Mucosa of gallbladder (tissue), 1 donor: ENCODE results near the gene CDKN2AIP. TPM values are rescaled to one million over a fixed set of nuclear protein-coding genes. Genes with fewer than 3 reads are reported as not detected.
"Not testable (repeated sequence)": the region's sequence is repeated elsewhere in the genome, so short reads cannot be mapped to it uniquely, and the experiment has no call there.

Source experiments
- DNase-seq: peaks from one replicate; pipeline ENCODE4 v3.0.0-alpha.2; 2020; ENCODE audit warnings: low spot score
- total RNA-seq: library from RNA; stranded (reverse); gene quantifications from one replicate; pipeline ENCODE4 v1.2.1, GENCODE V29; 2021
- donor health status: DM: no; HTN: no; CAD: no.

CDKN2AIP gene
- total RNA-seq, 1 donor from 2014 or later, result 19.1 TPM

DNA sequence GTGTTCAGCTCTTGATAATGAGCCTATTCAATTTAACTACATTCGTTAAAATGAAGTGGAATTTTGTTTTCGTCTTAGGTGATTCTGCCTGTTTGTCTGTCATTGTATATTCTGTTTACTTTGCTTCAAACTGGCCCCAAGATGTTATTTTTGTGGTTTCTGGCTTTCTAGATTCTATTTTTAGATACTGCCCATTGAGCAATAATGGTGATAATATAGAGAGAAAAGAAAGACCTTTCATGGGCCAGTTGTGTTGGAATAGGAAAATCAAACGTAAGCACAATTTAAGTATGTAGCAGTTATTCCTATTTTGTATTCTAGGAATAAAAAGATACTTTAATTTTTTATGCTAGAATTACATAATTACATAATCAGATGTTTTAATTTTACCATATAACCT, 4.0 kb downstream of the CDKN2AIP start:
- no peak for DNase-seq

DNA sequence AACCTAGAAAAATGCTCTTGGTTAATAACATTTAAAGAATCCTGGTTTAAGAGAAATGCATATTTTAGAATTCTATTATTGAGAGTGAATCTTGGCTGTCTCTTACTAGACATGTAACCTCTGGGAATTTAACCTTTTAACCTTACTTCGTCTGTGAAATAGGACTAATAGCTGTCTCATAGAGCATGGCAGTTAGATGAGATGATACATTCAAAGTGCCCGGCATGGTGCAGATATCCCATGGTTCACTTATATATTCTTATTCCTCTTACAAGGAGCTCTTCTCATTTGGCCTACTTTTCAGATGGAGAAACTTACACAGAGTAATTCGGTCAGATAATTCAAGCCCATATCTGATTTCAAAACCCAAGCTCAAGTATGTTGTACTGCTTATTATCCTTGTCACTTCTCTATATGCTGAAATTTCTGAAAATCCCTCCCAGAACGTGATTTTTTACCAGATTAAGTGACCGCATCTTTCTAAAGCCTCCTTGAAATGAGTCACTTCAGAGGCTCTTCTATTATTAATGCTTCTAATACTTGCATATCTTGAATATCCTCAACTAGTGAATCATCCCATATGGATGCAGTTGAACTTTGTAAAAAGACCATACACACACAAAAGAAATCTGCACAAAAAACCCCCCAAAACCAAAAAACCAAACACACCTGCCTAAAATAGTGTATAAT, 4.9 kb downstream of the CDKN2AIP start:
- DNase-seq, result no peak

DNA sequence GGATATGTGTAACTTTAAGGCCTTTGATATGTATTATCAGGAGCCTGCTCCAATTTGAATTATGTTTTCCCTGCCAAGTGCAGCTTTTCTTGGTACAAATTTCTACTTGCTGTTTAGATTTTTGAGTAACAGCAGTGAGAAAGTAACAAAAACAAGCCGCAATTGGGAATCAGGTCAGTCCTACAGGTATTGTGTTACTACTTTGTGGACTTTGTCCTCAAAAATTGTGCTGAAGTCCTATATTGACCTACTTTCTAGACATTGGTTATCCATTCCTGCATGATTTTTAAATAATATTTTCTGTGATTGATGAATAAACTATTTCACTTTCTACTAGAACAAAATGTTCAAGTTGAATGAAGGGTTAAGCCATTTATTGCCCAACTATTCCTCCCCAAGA, 5.7 kb downstream of the CDKN2AIP start:
- DNase-seq, result no peak

DNA sequence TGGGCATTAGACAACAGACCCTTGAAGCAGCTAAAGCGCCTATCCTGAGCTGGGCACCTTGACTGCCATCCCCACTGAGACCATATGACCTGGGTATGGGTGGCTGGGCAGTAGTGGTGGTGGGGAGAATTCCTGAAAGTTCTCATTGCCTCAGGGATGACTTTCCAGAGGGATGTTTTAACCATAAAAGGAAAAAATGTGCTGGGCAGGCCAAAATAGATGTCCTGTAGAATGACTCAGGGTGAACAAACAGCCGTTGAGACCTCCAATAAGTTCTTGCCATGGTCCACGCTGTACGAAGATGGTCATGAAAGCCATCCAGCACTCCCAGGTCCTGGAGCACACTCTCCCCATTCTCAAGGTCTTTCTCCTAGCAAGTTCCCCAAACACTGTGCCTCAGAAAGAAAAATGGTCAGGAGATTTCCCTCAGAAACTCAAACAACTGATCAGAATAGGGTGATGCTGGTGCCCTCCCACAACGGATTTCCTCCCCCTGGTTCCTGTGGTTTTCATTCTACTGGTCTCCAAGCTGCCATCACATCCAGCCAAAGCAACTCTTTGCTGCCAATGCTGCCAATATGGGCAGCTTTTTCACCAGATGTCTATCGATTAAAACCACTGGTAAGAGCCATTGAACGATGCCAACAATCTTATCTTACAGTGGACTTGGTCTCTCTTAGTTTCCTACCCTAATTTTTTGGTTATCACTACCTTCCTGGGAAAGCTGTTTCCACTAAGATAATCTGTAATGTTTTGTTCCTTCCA, 11.2 kb downstream of the CDKN2AIP start:
- no peak for DNase-seq

DNA sequence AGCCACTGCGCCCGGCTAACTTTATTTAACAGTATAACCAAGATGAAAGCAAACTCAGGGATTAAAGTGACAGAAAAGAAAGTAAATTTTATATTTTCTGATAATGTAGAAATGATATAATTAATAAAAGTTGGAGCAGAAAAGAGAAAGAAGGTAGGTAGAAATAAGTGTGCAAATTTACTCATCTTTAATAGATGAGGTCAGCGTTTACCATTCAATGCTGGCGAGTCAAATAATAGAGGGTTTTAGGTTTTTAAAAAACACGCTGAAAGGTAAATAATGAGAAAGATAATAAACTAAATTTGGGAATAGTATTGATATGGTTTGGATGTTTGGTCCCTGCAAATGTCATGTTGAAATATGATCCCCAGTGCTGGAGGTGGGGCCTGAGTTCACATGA, 13.6 kb downstream of the CDKN2AIP start:
- no peak for DNase-seq

DNA sequence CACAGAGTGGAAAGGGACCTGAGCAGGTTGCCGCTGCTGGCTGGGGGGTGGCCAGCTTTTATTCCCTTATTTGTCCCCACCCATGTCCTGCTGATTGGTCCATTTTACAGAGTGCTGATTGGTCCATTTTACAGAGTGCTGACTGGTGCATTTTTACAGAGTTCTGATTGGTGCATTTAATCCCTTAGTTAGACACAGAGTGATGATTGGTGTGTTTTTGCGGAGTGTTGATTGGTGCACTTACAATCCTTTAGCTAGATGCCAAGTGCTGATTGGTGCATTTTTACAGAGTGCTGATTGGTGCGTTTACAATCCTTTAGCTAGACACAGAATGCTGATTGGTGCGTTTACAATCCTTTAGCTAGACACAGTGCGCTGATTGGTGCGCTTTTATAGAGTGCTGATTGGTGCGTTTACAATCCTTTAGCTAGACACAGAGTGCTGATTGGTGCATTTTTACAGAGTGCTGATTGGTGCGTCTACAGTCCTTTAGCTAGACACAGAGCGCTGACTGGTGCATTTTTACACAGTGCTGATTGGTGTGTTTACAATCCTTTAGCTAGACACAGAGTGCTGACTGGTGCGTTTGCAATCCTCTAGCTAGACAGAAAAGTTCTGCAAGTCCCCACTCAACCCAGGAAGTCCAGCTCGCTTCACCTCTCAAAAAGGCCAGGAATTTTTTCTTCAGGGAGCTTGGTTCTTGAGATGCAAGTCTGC, 19.6 kb downstream of the CDKN2AIP start:
- DNase-seq, result not testable (repeated sequence)

DNA sequence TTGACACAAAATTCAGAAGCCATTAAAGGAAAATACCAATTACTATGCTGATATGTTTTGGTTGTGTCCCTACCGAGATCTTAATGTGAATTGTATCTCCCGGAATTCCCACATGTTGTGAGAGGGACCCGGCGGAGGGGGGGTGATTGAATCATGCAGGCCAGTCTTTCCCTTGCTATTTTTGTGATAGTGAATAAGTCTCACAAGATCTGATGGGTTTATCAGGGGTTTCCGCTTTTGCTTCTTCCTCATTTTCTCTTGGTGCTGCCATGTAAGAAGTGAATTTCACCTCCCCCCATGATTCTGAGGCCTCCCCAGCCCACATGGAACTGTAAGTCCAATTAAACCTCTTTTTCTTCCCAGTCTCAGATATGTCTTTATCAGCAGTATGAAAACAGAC, 21.4 kb downstream of the CDKN2AIP start:
- DNase-seq, result not testable (repeated sequence)

DNA sequence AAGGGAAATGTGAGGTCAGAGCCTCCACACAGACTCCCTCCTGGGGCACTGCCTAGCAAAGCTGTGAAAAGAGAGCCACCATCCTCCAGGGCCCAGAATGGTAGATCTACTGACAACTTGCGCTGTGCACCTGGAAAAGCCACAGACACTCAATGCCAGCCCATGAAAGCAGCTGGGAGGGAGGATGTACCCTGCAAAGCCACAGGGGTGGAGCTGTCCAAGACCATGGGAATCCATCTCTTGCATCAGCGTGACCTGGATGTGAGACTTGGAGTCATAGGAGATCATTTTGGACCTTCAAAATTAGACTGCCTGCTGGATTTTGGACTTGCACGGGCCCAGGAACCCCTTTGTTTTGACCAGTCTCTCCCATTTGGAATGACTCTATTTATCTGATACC, 22.8 kb downstream of the CDKN2AIP start:
- DNase-seq, result no peak

DNA sequence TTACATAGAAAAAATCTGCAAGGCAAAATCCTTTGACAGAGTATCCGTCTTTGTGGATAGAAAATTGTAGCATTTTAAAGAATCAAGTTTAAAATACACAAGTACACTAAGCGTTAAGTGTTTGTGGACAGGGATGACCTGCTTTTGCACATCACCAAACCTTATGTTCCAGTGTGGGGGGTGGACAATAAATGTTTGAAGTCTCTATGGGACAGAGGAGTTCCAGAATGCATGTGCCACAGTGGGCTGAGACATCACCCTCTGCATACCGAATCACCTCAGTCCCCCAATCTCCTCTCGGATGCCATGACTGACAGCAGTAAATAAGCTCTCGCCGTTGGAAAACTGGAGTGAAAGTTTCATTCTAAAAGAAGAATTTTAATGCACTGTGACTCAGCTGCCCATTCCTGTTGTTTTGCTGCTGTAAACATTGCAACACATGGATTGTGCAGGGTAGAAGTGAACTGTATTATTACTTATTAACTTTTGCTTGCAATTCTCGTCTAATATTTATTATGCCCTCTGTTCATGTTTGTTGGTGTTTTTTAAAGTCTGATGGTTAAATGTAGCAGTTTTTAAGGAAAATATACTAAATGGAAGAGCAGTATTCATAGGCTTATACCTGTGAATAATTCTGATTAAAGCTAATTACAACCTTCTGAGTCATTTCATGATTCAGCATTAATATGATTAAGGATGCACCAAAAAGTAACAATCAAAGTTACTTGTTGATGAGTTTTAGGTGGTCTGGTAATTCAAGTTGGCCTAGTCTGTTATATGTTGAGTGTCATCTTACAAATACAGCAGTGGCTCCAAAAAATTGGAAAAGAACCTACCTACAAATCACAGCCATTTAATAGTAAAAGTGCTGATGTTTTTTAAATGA, 24.0 kb downstream of the CDKN2AIP start:
- DNase-seq, result no peak

DNA sequence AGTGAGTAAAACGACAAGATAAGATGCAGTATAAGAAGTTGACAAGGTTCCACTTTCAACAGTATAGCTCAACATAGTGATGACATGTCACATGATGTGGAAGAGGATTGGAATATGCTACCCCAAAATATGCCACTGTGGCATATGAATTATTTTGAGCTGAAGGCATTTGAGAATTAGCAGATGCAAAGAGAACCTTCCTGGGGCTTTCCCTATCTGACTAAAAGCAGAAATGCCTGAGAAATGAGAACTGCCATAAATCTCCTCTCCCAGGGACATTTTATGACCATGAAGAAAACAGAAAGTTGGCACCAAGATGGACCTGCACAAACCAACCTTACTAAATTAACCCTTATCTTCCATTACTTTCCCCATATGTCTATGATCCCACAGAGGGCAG, 24.8 kb downstream of the CDKN2AIP start:
- no peak for DNase-seq

DNA sequence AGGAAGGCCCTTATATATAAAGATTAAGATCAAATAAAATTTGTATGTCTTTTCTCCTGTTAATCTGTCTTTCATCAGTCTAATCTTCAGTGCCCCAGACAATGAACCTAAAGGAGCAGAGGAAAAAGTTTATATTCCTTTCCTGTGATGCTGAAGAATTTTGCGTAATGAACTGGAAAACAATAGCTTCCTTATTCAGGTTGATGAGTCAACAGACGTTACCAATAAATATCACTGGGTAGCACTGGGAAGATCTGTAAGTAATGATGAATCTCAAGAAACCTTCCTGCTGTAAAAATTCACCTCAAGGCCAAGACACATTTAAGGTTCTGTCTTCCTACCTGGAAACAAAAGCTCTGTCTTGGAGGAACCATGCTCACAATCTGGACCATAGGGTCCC, 25.5 kb downstream of the CDKN2AIP start:
- DNase-seq, result no peak

DNA sequence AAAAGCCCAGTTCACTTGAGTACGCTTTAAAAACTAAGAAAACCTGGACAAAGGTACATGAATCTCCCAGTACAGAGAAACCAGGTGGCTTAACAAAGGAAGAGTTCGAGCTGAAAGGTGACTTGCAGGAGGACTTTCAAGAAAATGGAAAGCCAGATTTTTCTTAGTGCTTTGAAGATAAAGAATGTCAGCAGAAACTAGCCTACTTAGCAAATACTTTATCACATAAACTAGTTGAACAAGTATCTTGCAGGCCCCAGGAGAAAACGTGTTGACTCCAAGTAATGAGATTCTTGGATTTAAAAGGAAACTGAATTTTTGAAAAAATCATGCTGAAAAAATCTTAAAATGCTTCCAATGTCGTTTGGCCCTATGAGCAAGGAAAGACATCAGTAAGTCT, 26.4 kb downstream of the CDKN2AIP start:
- no peak for DNase-seq

DNA sequence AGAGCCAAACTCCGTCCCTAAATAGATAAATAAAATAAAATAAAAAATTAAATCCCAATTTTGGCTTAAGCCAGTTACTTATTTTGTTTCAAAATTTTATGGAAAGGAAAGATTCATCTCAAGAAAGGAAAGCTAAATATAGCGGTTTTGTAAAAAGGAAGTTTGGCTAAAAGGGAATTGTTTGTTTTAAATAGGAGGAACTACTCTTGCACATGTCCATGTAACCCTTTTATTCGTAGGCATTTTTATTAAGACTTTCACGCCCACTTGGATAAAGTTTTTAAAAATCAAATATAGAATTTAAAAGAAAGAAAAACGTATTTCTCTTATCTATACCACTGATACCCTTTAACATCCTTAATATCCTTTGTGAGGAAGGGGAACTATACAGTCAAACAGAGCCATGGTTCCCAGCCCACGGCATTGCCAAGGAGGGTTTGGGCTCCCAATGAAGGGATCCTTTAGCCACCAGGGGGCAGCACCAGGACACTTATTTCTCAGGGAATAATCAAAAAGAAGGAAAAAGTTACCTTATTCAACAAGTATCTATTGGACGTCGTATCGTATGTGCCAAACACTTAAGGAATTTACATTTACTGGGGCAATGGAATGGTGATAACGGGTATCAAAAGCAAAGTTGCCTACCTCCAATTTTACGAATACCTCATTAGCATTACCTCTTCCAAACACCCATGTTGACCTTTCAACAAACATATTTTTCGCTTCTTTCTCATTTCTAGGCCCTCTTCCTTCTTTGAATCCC, 27.7 kb downstream of the CDKN2AIP start:
- peak; percentile 88 for DNase-seq

DNA sequence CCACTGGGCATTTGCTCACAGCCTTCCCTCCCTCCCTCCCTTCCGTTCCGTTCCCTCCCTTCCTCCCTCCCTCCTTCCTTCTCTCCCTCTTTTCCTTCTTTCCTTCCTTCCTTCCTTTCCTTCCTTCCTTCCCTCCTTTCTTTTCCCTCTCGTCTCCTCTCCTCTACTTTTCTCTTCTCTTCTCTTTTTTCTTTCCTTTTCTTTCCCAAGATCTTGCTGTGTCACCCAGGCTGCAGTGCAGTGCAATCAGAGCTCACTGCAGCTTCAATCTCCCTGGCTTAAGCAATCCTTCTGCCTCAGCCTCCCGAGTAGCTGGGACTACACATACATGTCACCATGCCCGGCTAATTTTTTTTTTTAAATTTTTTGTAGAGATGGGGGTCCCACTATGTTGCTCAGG, 33.7 kb downstream of the CDKN2AIP start:
- no peak for DNase-seq

DNA sequence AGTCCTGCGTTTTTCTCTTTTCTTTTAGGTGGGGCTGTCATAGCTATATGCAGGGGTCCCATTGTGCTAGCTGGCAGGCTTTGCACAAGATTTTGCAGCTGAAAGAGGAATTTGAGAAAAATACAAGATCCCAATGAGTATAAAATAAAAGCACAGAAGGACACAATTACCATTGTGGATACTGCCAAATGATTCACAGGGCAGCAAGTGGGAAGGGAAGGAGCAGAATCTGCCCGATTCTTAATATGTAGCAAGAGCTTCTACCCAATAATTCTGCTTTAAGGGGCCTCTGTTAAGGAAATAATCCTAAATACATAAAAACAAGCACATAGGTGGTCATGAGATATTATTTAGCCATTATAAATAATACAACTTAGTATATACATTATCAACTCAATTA, 34.5 kb downstream of the CDKN2AIP start:
- DNase-seq, result no peak

DNA sequence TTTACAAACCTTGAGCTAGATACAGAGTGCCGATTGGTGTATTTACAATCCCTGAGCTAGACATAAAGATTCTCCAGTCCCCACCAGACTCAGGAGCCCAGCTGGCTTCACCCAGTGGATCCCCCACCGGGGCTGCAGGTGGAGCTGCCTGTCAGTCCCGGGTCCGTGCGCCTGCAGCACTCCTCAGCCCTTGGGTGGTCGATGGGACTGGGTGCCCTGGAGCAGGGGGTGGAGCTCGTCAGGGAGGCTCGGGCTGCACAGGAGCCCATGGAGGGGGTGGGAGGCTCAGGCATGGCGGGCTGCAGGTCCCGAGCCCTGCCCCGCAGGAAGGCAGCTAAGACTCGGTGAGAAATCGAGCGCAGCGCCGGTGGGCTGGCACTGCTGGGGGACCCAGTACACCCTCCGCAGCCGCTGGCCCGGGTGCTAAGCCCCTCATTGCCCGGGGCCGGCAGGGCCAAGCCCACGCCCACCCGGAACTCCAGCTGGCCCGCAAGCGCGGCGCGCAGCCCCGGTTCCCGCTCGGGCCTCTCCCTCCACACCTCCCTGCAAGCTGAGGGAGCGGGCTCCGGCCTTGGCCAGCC, 38.2 kb downstream of the CDKN2AIP start:
- not testable (repeated sequence) for DNase-seq

DNA sequence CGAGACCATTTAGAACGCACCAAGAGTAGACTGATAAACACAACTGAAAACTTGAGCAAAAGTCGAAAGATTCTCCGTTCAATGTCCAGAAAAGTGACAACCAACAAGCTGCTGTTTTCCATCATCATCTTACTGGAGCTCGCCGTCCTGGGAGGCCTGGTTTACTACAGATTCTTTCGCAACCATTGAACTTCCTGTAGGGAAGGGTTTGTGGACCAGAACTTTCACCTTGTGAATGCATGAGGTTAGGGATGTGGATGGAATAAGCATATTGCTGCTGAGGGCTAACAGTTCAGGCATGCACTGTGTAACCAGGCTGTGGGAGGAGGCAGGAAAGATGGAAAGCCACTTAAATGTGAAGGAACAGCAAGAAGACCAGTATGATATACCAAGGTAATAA, 39.6 kb downstream of the CDKN2AIP start:
- no peak for DNase-seq

DNA sequence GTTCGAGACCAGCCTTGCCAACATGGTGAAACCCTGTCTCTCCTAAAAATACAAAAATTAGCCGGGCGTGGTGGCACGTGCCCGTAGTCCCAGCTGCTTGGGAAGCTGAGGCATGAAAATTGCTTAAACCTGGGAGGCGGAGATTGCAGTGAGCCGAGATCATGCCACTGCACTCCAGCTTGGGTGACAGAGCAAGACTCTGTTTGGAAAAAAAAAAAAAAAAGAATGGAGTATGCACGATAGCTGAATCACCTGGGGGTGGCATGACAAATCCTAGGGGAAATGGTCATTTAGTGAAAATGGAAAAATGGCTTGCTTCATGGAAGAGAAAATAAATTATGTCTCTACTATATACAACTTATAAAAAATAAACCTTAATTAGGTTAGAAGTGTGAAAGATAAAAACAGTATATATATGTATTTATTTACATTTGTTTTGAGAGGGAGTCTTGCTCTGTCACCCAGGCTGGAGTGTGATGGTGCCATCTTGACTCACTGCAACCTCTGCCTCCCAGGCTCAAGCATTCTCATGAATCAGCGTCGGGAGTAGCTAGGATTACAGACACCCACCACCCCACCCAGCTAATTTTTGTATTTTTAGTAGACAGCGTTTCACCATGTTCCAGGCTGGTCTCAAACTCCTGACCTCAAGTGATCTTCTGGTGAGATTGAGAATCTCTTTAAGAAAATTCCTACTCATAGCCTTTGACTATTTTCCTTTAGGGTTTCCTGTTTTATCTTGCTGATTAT, 41.1 kb downstream of the CDKN2AIP start:
- DNase-seq, result no peak

DNA sequence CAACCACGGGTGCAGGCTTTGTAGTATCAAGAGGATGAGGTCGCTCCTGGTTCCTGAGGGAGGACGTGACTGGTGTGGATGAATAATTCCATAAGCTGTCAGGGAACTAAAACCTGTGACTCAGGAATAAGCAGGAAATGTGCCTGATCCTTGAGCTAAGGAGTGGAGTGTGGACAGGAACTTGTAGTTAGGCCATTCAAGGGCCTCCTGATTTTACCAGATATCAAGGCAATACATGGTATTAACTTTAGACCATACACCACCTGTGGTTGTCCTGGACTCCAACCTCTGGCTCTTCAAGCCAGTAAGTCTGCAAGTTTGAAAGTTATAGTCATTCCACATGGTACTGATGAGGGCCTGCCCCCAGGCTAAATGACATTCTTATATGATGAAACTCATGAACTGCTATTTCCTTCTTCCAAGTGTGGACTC, 48.4 kb downstream of the CDKN2AIP start:
- no peak for DNase-seq

DNA sequence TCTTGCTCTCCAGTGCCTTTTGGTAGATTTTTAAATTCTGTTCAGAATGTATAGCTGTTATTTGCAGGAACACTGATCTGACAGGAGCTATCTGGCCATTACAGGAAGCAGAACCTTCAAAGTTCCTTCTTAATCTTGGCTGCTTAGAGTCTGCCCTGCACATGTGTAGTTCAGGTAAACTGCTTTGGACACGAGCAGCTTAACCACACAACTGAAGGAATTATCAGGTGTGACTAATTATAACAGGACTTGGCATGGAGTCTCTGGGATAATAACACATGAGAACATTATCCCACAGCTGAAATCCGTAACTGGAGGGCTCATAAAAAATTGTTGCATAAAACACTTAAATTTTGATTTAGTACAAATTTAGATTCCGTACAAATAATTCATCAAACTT, 48.8 kb downstream of the CDKN2AIP start:
- no peak for DNase-seq
